K562 (cell line): ENCODE data around the gene GUCY2F. TPM values are rescaled to one million over a fixed set of nuclear protein-coding genes. Genes with fewer than 3 reads are reported as not detected.

Experiments used
- CBFA2T2 ChIP-seq: fragments of 450-650 bp; conservative IDR thresholded peaks from 2 replicates; pipeline ENCODE4 v1.6.1; 2017; ENCODE audit warnings: mild to moderate bottlenecking
- CEBPG ChIP-seq, 3 experiments: fragments of 200-800 bp in 1 of 3; sonication (Bioruptor generic) in 1 of 3; sonication (generic) in 1 of 3; formaldehyde crosslinking in 1 of 3; IDR thresholded peaks in 2 of 3; conservative IDR thresholded peaks in 1 of 3; 2 replicates each; pipeline versions ENCODE4 v1.6.1 to v1.8.0; 2016 to 2022; ENCODE audit warnings: missing compliant biosample characterization in 2 of 3, missing genetic modification characterization in 2 of 3, mild to moderate bottlenecking in 1 of 3, missing genetic modification reagents in 1 of 3
- FOXK1 ChIP-seq: sonication (generic); formaldehyde crosslinking; IDR thresholded peaks from 2 replicates; pipeline ENCODE4 v1.8.0; 2022; ENCODE audit warnings: missing genetic modification reagents, mild to moderate bottlenecking, borderline replicate concordance
- HDGF ChIP-seq: fragments of 450-650 bp; IDR thresholded peaks from 2 replicates; pipeline ENCODE4 v1.6.1; 2016
- KLF13 ChIP-seq: fragments of 450-650 bp; IDR thresholded peaks from 2 replicates; pipeline ENCODE4 v1.6.1; 2016; ENCODE audit warnings: missing genetic modification characterization, low read depth, mild to moderate bottlenecking, missing compliant biosample characterization, moderate library complexity, borderline replicate concordance
- MAFF ChIP-seq: IDR thresholded peaks from 2 replicates; pipeline ENCODE4 v1.6.1; 2012; ENCODE audit warnings: low read length, improper control_type of control experiment
- MAFG ChIP-seq: fragments of 450-650 bp; conservative IDR thresholded peaks from 2 replicates; pipeline ENCODE4 v1.6.1; 2016; ENCODE audit warnings: missing genetic modification characterization, missing compliant biosample characterization
- MTA1 ChIP-seq: fragments of 450-650 bp; IDR thresholded peaks from 2 replicates; pipeline ENCODE4 v1.6.1; 2017; ENCODE audit warnings: borderline replicate concordance
- NR2F6 ChIP-seq: fragments of 450-650 bp; formaldehyde crosslinking; IDR thresholded peaks from 2 replicates; pipeline ENCODE4 v1.4.0; 2020; ENCODE audit warnings: mild to moderate bottlenecking
- PHB2 ChIP-seq: fragments of 450-650 bp; IDR thresholded peaks from 2 replicates; pipeline ENCODE4 v1.6.1; 2017; ENCODE audit warnings: low read depth
- ZBTB2 ChIP-seq: fragments of 450-650 bp; IDR thresholded peaks from 2 replicates; pipeline ENCODE4 v1.6.1; 2016; ENCODE audit warnings: antibody characterized with exemption
- ZNF511 ChIP-seq: sonication (generic); formaldehyde crosslinking; IDR thresholded peaks from 2 replicates; pipeline ENCODE4 v1.8.0; 2022; ENCODE audit warnings: mild to moderate bottlenecking, missing genetic modification reagents
- ZNF699 ChIP-seq: fragments of 250-450 bp; sonication (Bioruptor Pico); IDR thresholded peaks from 2 replicates; pipeline ENCODE4 v1.8.0; 2021; ENCODE audit warnings: mild to moderate bottlenecking, moderate library complexity; ENCODE audit not compliant: insufficient replicate concordance
- polyA plus RNA-seq, 8 experiments: library from polyadenylated mRNA; depleted of rRNA in 4 of 8; stranded (reverse) in 5 of 8; unstranded in 3 of 8; fragments of >200 nt; fragmentation: Nextera tagmentation in 2 of 8; fragmentation: Illumina TruSeq in 1 of 8; extraction: Ambion mirVana in 2 of 8; extraction: Trizol in 1 of 8; gene quantifications; 2 replicates each; pipeline versions ENCODE4 v1.2.1 to v1.2.3, GENCODE V29; 2011 to 2014; ENCODE audit warnings: inconsistent platforms in 1 of 8, missing spikeins in 1 of 8
- total RNA-seq, 7 experiments: library from RNA; depleted of rRNA in 6 of 7; stranded (reverse); fragments of >200 nt in 6 of 7; fragmentation: Illumina TruSeq in 2 of 7; extraction: Trizol in 2 of 7; gene quantifications; 2 replicates each; pipeline versions ENCODE4 v1.2.1 to v1.2.3, GENCODE V29; 2011 to 2021; ENCODE audit warnings: low replicate concordance in 1 of 7
- TF ChIP-seq, protein P1 (sequence below): fragments of 250-450 bp; sonication (Bioruptor Pico); IDR thresholded peaks from 2 replicates; pipeline ENCODE4 v1.6.1; 2021; ENCODE audit warnings: mild to moderate bottlenecking

The GUCY2F gene
- total and polyA plus RNA-seq, 9 of the 15 experiments (the other 6 are each of a cell fraction or from before 2014, with no cell fraction given): 0.01 to 0.06 (median 0.05) TPM; not detected in 6

DNA sequence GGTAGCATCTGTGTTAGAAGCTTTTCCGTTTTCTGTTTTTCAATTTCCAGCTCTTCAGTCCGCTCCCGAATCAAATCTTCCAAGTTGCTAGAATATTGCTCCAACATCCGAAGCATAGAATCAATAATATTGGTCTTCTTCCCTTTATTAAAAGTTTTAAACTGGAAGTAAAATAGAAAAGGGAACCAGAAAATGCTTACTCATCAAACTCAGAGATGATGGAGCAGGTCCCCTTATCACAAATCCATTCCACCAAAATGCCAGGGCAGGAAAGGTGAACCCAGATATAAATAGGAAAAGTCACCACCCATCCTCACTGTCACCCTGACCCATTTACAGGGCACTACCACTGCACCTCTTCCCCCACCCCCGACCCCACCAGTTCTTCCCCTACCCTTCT is 89.0 kb downstream of the GUCY2F start (continued):
- TF ChIP-seq ZNF511 (CRISPR knock-in tag) (no peak), KLF13 (no peak), ZBTB2 (no peak), HDGF (no peak), CEBPG (CRISPR knock-in tag; IDR thresholded peaks at IDR 0.05) (no peak), CEBPG (tag; conservative IDR thresholded peaks at IDR 0.05 in 1 of 2, IDR thresholded peaks at IDR 0.05 in 1 of 2) (no peak), NR2F6 (no peak), ZNF699 (CRISPR knock-in tag) (no peak), MAFG (tag) (peak; percentile 83), MAFF (peak; percentile 81), MTA1 (no peak), CBFA2T2 (no peak), FOXK1 (no peak), PHB2 (no peak)
- TF ChIP-seq, protein P1, sequence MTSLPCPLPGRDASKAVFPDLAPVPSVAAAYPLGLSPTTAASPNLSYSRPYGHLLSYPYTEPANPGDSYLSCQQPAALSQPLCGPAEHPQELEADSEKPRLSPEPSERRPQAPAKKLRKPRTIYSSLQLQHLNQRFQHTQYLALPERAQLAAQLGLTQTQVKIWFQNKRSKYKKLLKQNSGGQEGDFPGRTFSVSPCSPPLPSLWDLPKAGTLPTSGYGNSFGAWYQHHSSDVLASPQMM (CRISPR knock-in tag): no peak
